SU-DHL-6 (cell line): ENCODE data around the gene ADGRF3.
"Not testable (repeated sequence)": the region's sequence is repeated elsewhere in the genome, so short reads cannot be mapped to it uniquely, and the experiment has no call there.

Experiments
- H2AFZ ChIP-seq: fragments of 200-600 bp; sonication (generic); 2 replicates; pipeline ENCODE4 v1.6.1; 2014; ENCODE audit warnings: low read depth, mild to moderate bottlenecking, moderate library complexity, mixed read lengths, antibody characterized with exemption, low read length; ENCODE audit not compliant: severe bottlenecking
- H3F3A ChIP-seq: fragments of 200-600 bp; shearing (Covaris generic); 2 replicates; pipeline ENCODE4 v1.6.0; 2016; ENCODE audit warnings: antibody characterized with exemption, mild to moderate bottlenecking; ENCODE audit not compliant: insufficient read depth
- H3K27ac ChIP-seq: fragments of 200-600 bp; sonication (generic); 2 replicates; pipeline ENCODE4 v1.5.1; 2016; ENCODE audit warnings: low read depth, mild to moderate bottlenecking, low read length, moderate library complexity, mixed read lengths
- H3K27me3 ChIP-seq: fragments of 200-600 bp; sonication (generic), shearing (Covaris generic); 2 replicates; pipeline ENCODE4 v1.6.0; 2014; ENCODE audit warnings: mild to moderate bottlenecking, low read length
- H3K36me3 ChIP-seq: fragments of 200-600 bp; sonication (generic); 2 replicates; pipeline ENCODE4 v1.6.1; 2014; ENCODE audit warnings: mild to moderate bottlenecking, low read length, mixed read lengths
- H3K4me2 ChIP-seq: fragments of 300-600, 200-600 bp; shearing (Covaris generic), sonication (generic); 2 replicates; pipeline ENCODE4 v1.6.0; 2014; ENCODE audit warnings: low read length, low read depth, mild to moderate bottlenecking; ENCODE audit not compliant: poor library complexity, severe bottlenecking
- H3K4me3 ChIP-seq: fragments of 200-600 bp; sonication (generic); 2 replicates; pipeline ENCODE4 v1.5.1; 2014; ENCODE audit warnings: antibody characterized with exemption, low read length, mild to moderate bottlenecking, mixed read lengths; ENCODE audit not compliant: insufficient read depth, poor library complexity, severe bottlenecking
- H3K79me2 ChIP-seq: fragments of 200-600 bp; sonication (generic); 2 replicates; pipeline ENCODE4 v1.6.1; 2014; ENCODE audit warnings: mild to moderate bottlenecking, low read length, moderate library complexity; ENCODE audit not compliant: insufficient read depth
- H3K9ac ChIP-seq: fragments of 200-600 bp; sonication (generic); 2 replicates; pipeline ENCODE4 v1.7.0; 2014; ENCODE audit warnings: mild to moderate bottlenecking, low read length
- H3K9me2 ChIP-seq: fragments of 200-600 bp; sonication (generic); replicated peaks from 2 replicates; pipeline ENCODE4 v1.6.1; 2014; ENCODE audit warnings: low read length; ENCODE audit not compliant: insufficient read depth
- H3K9me3 ChIP-seq: fragments of 200-600 bp; sonication (generic); 2 replicates; pipeline ENCODE4 v1.6.1; 2014; ENCODE audit warnings: low read length, mixed read lengths; ENCODE audit not compliant: insufficient read depth
- H4K20me1 ChIP-seq: fragments of 200-600 bp; sonication (generic); 2 replicates; pipeline ENCODE4 v1.6.1; 2014; ENCODE audit warnings: low read depth, mild to moderate bottlenecking, antibody characterized with exemption, low read length, moderate library complexity, mixed read lengths
- EZH2phosphoT487 ChIP-seq: fragments of 200-600 bp; sonication (generic), shearing (Covaris generic); conservative IDR thresholded peaks from 2 replicates; pipeline ENCODE4 v1.6.1; 2018; ENCODE audit warnings: mild to moderate bottlenecking, antibody characterized with exemption, low read length, moderate library complexity, mixed read lengths
- TF ChIP-seq, protein P1 (sequence below): fragments of 200-600 bp; sonication (generic); IDR thresholded peaks from one replicate; pipeline ENCODE4 v1.5.1; 2017; ENCODE audit warnings: antibody characterized with exemption, mild to moderate bottlenecking, low read length, moderate library complexity; ENCODE audit not compliant: insufficient read depth, poor library complexity, severe bottlenecking

The ADGRF3 gene

DNA sequence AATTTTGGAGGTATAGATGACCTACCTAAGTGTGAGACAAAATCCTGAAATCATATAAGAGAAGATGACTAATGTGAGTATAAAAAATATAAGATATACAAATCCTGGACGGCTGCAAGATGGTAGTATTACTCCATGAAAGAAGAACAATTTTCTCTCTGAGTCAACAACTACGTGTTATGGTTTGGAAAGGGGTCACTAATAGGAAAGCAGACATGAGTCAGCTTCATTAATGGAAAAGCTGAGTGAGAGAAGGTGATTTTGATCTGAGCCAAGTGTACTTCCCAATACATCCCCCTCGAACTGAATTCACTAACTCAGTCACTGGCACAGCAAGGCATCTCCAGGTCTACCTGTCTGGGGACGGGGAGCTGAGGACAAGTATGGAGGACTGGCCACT lies 20.7 kb downstream of the ADGRF3 start:
- Histone ChIP-seq H3K27me3 (no peaks in the 10 kb centered on the region), H3K36me3 (no peaks in the 10 kb centered on the region), H2AFZ (no peak overlapping the region), H3K27ac (no peak overlapping the region), H3K9ac (no peak overlapping the region), H3K79me2 (no peaks in the 10 kb centered on the region), H3K9me2 (no peaks in the 10 kb centered on the region), H3K4me2 (no peak overlapping the region), H3K9me3 (no peaks in the 10 kb centered on the region), H4K20me1 (no peaks in the 10 kb centered on the region), H3K4me3 (no peak overlapping the region), H3F3A (no peaks in the 10 kb centered on the region)
- TF ChIP-seq, protein P1, sequence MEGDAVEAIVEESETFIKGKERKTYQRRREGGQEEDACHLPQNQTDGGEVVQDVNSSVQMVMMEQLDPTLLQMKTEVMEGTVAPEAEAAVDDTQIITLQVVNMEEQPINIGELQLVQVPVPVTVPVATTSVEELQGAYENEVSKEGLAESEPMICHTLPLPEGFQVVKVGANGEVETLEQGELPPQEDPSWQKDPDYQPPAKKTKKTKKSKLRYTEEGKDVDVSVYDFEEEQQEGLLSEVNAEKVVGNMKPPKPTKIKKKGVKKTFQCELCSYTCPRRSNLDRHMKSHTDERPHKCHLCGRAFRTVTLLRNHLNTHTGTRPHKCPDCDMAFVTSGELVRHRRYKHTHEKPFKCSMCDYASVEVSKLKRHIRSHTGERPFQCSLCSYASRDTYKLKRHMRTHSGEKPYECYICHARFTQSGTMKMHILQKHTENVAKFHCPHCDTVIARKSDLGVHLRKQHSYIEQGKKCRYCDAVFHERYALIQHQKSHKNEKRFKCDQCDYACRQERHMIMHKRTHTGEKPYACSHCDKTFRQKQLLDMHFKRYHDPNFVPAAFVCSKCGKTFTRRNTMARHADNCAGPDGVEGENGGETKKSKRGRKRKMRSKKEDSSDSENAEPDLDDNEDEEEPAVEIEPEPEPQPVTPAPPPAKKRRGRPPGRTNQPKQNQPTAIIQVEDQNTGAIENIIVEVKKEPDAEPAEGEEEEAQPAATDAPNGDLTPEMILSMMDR, result no peak
- TF ChIP-seq EZH2phosphoT487, result no peak

DNA sequence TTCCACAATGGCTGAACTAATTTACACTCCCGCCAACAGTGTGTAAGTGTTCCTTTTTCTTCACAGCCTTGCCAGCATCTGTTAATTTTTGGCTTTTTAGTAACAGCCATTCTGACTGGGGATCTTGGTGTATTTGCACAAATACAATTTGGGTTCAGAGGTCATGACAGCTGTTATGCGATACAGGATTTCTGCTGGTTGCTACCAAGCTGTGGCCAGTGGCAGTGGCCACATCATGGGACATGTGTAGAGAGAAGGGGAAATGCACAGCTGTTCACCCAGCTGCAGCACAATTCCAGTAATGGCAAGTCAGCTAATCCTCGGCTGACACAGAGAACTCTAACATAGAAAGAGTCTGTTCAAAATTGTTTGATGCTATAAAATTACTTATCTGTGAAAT lies 21.7 kb downstream of the ADGRF3 start:
- H2AFZ ChIP-seq, result no peak overlapping the region
- no peak overlapping the region for H3K27ac ChIP-seq
- no peaks in the 10 kb centered on the region for H4K20me1 ChIP-seq
- no peak for TF ChIP-seq EZH2phosphoT487
- TF ChIP-seq, protein P1, result no peak
- no peaks in the 10 kb centered on the region for H3K27me3 ChIP-seq
- H3K4me3 ChIP-seq, result no peak overlapping the region
- no peaks in the 10 kb centered on the region for H3K79me2 ChIP-seq
- no peaks in the 10 kb centered on the region for H3K9me3 ChIP-seq
- no peaks in the 10 kb centered on the region for H3K36me3 ChIP-seq
- H3K9ac ChIP-seq, result no peak overlapping the region
- H3K4me2 ChIP-seq, result no peak overlapping the region
- no peaks in the 10 kb centered on the region for H3F3A ChIP-seq
- no peaks in the 10 kb centered on the region for H3K9me2 ChIP-seq

DNA sequence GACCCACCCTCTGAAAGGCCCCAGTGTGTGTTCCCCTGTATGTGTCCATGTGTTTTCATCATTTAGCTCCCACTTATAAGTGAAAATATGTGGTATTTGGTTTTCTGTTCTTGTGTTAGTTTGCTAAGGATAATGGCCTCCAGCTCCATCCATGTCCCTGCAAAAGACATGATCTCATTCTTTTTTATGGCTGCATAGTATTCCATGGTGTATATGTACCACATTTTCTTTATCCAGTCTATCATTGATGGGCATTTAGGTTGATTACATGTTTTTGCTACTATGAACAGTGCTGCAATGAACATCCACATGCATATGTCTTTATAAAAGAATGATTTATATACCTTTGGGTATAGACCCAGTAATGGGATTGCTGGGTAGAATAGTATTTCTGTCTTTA lies 22.1 kb downstream of the ADGRF3 start:
- H3K9ac ChIP-seq, result not testable (repeated sequence)

DNA sequence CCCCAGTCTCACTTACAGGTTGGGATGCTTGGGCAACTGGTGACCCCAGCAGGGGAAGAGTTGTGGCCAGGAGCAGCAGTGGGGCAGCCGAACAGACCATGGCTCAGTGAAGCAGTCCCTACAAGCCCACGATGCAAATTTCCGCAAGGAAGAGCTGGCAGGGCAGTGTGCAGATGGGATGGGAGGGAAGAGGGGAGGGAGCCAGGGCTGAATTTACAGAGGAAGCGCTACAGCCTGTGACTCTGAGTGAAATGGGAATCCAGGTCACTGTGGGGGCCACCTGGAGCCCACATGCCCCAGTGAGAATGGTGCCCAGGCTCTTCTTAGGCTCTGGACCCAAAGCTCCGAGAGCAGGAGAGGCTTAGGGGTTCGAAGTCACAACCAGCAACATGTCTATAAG lies 27.6 kb downstream of the ADGRF3 start:
- no peak overlapping the region for H3K9ac ChIP-seq
- no peaks in the 10 kb centered on the region for H3K36me3 ChIP-seq
- no peaks in the 10 kb centered on the region for H3K79me2 ChIP-seq
- TF ChIP-seq EZH2phosphoT487, result no peak
- TF ChIP-seq, protein P1, result no peak
- H3K27ac ChIP-seq, result no peak overlapping the region
- no peaks in the 10 kb centered on the region for H3K9me2 ChIP-seq
- no peaks in the 10 kb centered on the region for H3K27me3 ChIP-seq
- no peak overlapping the region for H2AFZ ChIP-seq
- H3F3A ChIP-seq, result no peaks in the 10 kb centered on the region
- H3K4me3 ChIP-seq, result no peak overlapping the region
- no peaks in the 10 kb centered on the region for H3K9me3 ChIP-seq
- no peak overlapping the region for H3K4me2 ChIP-seq
- no peaks in the 10 kb centered on the region for H4K20me1 ChIP-seq

More for the DNA sequence above, 22.1 kb downstream of the ADGRF3 start:
- not testable (repeated sequence) for H3K27me3 ChIP-seq, H3K9me3 ChIP-seq, H3K4me2 ChIP-seq, H2AFZ ChIP-seq, H3K27ac ChIP-seq, H3K36me3 ChIP-seq, H3K9me2 ChIP-seq, H3K79me2 ChIP-seq, H3F3A ChIP-seq, H4K20me1 ChIP-seq, H3K4me3 ChIP-seq
